OCI-LY7 (cell line): Measurements from ENCODE around the gene EIF2D. TPM values are rescaled to one million over a fixed set of nuclear protein-coding genes. Genes with fewer than 3 reads are reported as not detected.

ENCODE experiments used
- BruUV-seq: library from RNA; stranded (reverse); fragments of 400-500 nt; replicated peaks from 2 replicates; lab custom pipeline; 2021; lab: Mats Ljungman, UMichigan
- CTCF ChIA-PET: fragments of 300-600 bp; sonication (Branson Sonifier 250); formaldehyde crosslinking; loops from one replicate; lab custom pipeline; 2022; ENCODE audit warnings: antibody characterized with exemption; ENCODE audit not compliant: unreplicated experiment; lab: Charles Lee
- POLR2A ChIA-PET: fragments of 300-600 bp; sonication (Branson Sonifier 250); formaldehyde crosslinking; loops from one replicate; lab custom pipeline; 2022; ENCODE audit warnings: antibody characterized with exemption; lab: Charles Lee
- DNase-seq: peaks from one replicate; pipeline ENCODE4 v3.0.0-alpha.2; 2015; ENCODE audit warnings: low spot score
- H2AFZ ChIP-seq: fragments of 200-600 bp; sonication (generic), shearing (Covaris generic); 2 replicates; pipeline ENCODE4 v1.6.1; 2014; ENCODE audit warnings: mild to moderate bottlenecking, antibody characterized with exemption, low read length, moderate library complexity
- H3K27ac ChIP-seq: fragments of 200-600 bp; sonication (generic); 2 replicates; pipeline ENCODE4 v1.5.1; 2014; ENCODE audit warnings: mixed run types, low read depth, mild to moderate bottlenecking, moderate library complexity, low read length, inconsistent platforms; ENCODE audit not compliant: poor library complexity, severe bottlenecking
- H3K36me3 ChIP-seq: fragments of 200-600 bp; sonication (generic); 2 replicates; pipeline ENCODE4 v1.6.1; 2014; ENCODE audit warnings: mild to moderate bottlenecking, antibody characterized with exemption, low read length, moderate library complexity, mixed read lengths; ENCODE audit not compliant: insufficient read depth
- H3K4me1 ChIP-seq: fragments of 200-600 bp; sonication (generic); 2 replicates; pipeline ENCODE4 v1.5.1; 2014; ENCODE audit warnings: mild to moderate bottlenecking, low read length; ENCODE audit not compliant: insufficient read depth, poor library complexity, severe bottlenecking
- H3K4me2 ChIP-seq: fragments of 200-600 bp; sonication (generic); 2 replicates; pipeline ENCODE4 v1.6.1; 2014; ENCODE audit warnings: mild to moderate bottlenecking, low read length
- H3K4me3 ChIP-seq: fragments of 200-600 bp; sonication (generic); 2 replicates; pipeline ENCODE4 v1.5.1; 2014; ENCODE audit warnings: mild to moderate bottlenecking, low read depth, low read length; ENCODE audit not compliant: poor library complexity, severe bottlenecking
- H3K79me2 ChIP-seq: fragments of 200-600 bp; sonication (generic); 2 replicates; pipeline ENCODE4 v1.6.1; 2016; ENCODE audit warnings: low read depth, mild to moderate bottlenecking, low read length, moderate library complexity, mixed read lengths; ENCODE audit not compliant: insufficient read depth
- H3K9me2 ChIP-seq: fragments of 200-600 bp; sonication (generic); 2 replicates; pipeline ENCODE4 v1.6.1; 2016; ENCODE audit warnings: mild to moderate bottlenecking, low read length, mixed read lengths; ENCODE audit not compliant: insufficient read depth
- H3K9me3 ChIP-seq: fragments of 200-600 bp; sonication (generic); 2 replicates; pipeline ENCODE4 v1.6.1; 2014; ENCODE audit warnings: mild to moderate bottlenecking, mixed run types, low read length, mixed read lengths
- H4K20me1 ChIP-seq: fragments of 200-600 bp; sonication (generic); 2 replicates; pipeline ENCODE4 v1.6.1; 2014; ENCODE audit warnings: mild to moderate bottlenecking, antibody characterized with exemption, low read length, moderate library complexity, mixed read lengths; ENCODE audit not compliant: insufficient read depth
- EZH2phosphoT487 ChIP-seq: fragments of 200-600 bp; sonication (generic); IDR thresholded peaks from 2 replicates; pipeline ENCODE4 v1.6.1; 2018; ENCODE audit warnings: low read depth, borderline replicate concordance, mild to moderate bottlenecking, mixed run types, antibody characterized with exemption, low read length, moderate library complexity, mixed read lengths
- intact Hi-C: fragments of 100-400 bp; cut with micrococcal nuclease; formaldehyde crosslinking; loops from one replicate; pipeline ENCODE4 v1.10.0; 2022; ENCODE audit not compliant: unreplicated experiment
- total RNA-seq, 2 experiments: library from RNA; depleted of rRNA in 1 of 2; stranded (reverse); fragments of >200 nt in 1 of 2; shearing (Covaris generic) in 1 of 2; gene quantifications; 2 replicates each; pipeline ENCODE4 v1.2.3, GENCODE V29; 2014 to 2022
- TF ChIP-seq, protein P1 (sequence below): fragments of 200-600 bp; sonication (generic); conservative IDR thresholded peaks from 2 replicates; pipeline ENCODE4 v1.5.1; 2014; ENCODE audit warnings: mild to moderate bottlenecking, antibody characterized with exemption, low read length, moderate library complexity, mixed read lengths

EIF2D gene
- total RNA-seq, 2 experiments from 2014 or later, result 68.6 to 85.4 TPM

- H3K4me2 ChIP-seq, result no peak overlapping the region
- H3K4me3 ChIP-seq, result no peak overlapping the region
- H3K4me1 ChIP-seq, result peaks cover 6% of the 10 kb centered on the region
- H3K9me3 ChIP-seq, result no peaks in the 10 kb centered on the region
- H3K27ac ChIP-seq, result no peak overlapping the region
- no peak for TF ChIP-seq EZH2phosphoT487
- TF ChIP-seq, protein P1, sequence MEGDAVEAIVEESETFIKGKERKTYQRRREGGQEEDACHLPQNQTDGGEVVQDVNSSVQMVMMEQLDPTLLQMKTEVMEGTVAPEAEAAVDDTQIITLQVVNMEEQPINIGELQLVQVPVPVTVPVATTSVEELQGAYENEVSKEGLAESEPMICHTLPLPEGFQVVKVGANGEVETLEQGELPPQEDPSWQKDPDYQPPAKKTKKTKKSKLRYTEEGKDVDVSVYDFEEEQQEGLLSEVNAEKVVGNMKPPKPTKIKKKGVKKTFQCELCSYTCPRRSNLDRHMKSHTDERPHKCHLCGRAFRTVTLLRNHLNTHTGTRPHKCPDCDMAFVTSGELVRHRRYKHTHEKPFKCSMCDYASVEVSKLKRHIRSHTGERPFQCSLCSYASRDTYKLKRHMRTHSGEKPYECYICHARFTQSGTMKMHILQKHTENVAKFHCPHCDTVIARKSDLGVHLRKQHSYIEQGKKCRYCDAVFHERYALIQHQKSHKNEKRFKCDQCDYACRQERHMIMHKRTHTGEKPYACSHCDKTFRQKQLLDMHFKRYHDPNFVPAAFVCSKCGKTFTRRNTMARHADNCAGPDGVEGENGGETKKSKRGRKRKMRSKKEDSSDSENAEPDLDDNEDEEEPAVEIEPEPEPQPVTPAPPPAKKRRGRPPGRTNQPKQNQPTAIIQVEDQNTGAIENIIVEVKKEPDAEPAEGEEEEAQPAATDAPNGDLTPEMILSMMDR, result no peak
- no peaks in the 10 kb centered on the region for H3K36me3 ChIP-seq
- ChIA-PET POLR2A (interaction anchor here (0.6 to 2.6 kb wide), 10 partner anchors 10 to 433 kb away, joined by 3 to 18 read pairs (median 4); no protein-coding TSS in a partner anchor), CTCF (interaction anchor here (0.6 to 5.0 kb wide), 6 partner anchors 9 to 118 kb away, joined by 3 to 29 read pairs (median 4); no protein-coding TSS in a partner anchor)
- intact Hi-C loops, result loop anchor here (1.0 kb wide), 2 partner anchors 38 to 55 kb away; no protein-coding TSS in a partner anchor
- no peaks in the 10 kb centered on the region for H4K20me1 ChIP-seq
- H3K9me2 ChIP-seq, result no peaks in the 10 kb centered on the region
- BruUV-seq, result no TSS peak
- DNase-seq, result no peak
- H2AFZ ChIP-seq, result no peak overlapping the region
- no peaks in the 10 kb centered on the region for H3K79me2 ChIP-seq
These were observed 66.9 kb downstream of the EIF2D start for GRCh38 chr1:206545351-206545750.

GRCh38 chr1:206544562-206545257 is 67.6 kb downstream of the EIF2D start:
- H3K27ac ChIP-seq, result no peak overlapping the region
- H3K9me3 ChIP-seq, result no peaks in the 10 kb centered on the region
- no peak overlapping the region for H3K4me3 ChIP-seq
- no peaks in the 10 kb centered on the region for H3K79me2 ChIP-seq
- intact Hi-C loops, result loop anchor here (1.0 kb wide), 2 partner anchors 39 to 54 kb away; no protein-coding TSS in a partner anchor
- DNase-seq, result peak; percentile 76
- CTCF ChIA-PET, result interaction anchor here (0.6 to 5.0 kb wide), 7 partner anchors 9 to 119 kb away, joined by 3 to 29 read pairs (median 4); no protein-coding TSS in a partner anchor
- peaks cover 12% of the 10 kb centered on the region for H3K4me1 ChIP-seq
- H2AFZ ChIP-seq, result no peak overlapping the region
- no peak for TF ChIP-seq EZH2phosphoT487
- TF ChIP-seq, protein P1, result peak; percentile 95
- BruUV-seq, result no TSS peak
- peak overlapping the region; percentile 19; the same call in 1 of the 2 replicates for H3K4me2 ChIP-seq
- H4K20me1 ChIP-seq, result no peaks in the 10 kb centered on the region
- POLR2A ChIA-PET, result interaction anchor here (0.7 to 2.6 kb wide), 6 partner anchors 10 to 113 kb away, joined by 3 to 18 read pairs (median 4); no protein-coding TSS in a partner anchor
- no peaks in the 10 kb centered on the region for H3K9me2 ChIP-seq
- H3K36me3 ChIP-seq, result no peaks in the 10 kb centered on the region

Other genes with a start within 250 kb of the EIF2D start
- gene IKBKE, start 142.0 kb downstream of the EIF2D start, total RNA-seq (2014; rRNA removed; shearing (Covaris generic)), result 23.8 and 23.9 TPM in 2 replicates
- gene IKBKE, start 142.0 kb downstream of the EIF2D start, total RNA-seq (2022), result 34.4 and 38.5 TPM in 2 replicates
- gene RASSF5, start 104.9 kb downstream of the EIF2D start, total RNA-seq (2014; rRNA removed; shearing (Covaris generic)), result 19.8 and 21.4 TPM in 2 replicates
- gene RASSF5, start 104.9 kb downstream of the EIF2D start, total RNA-seq (2022), result 25.7 and 30.0 TPM in 2 replicates
- 9.7 and 9.8 TPM in 2 replicates for gene DYRK3, start 23.1 kb upstream of the EIF2D start, total RNA-seq (2014; rRNA removed; shearing (Covaris generic))
- 9.4 and 10.9 TPM in 2 replicates for gene DYRK3, start 23.1 kb upstream of the EIF2D start, total RNA-seq (2022)
- 14.5 and 16.3 TPM in 2 replicates for gene MAPKAPK2, start 72.4 kb upstream of the EIF2D start, total RNA-seq (2014; rRNA removed; shearing (Covaris generic))
- gene MAPKAPK2, start 72.4 kb upstream of the EIF2D start, total RNA-seq (2022), result 39.9 and 46.5 TPM in 2 replicates
- gene IL19, start 158.3 kb upstream of the EIF2D start, total RNA-seq (2014; rRNA removed; shearing (Covaris generic)), result not detected in 2 replicates
- not detected in 2 replicates for gene IL19, start 158.3 kb upstream of the EIF2D start, total RNA-seq (2022)
- not detected in 2 replicates for gene IL10, start 160.0 kb upstream of the EIF2D start, total RNA-seq (2014; rRNA removed; shearing (Covaris generic))
- not detected in 2 replicates for gene IL10, start 160.0 kb upstream of the EIF2D start, total RNA-seq (2022)